Measurements from ENCODE around the gene MFRP.

Gene MFRP

DNA sequence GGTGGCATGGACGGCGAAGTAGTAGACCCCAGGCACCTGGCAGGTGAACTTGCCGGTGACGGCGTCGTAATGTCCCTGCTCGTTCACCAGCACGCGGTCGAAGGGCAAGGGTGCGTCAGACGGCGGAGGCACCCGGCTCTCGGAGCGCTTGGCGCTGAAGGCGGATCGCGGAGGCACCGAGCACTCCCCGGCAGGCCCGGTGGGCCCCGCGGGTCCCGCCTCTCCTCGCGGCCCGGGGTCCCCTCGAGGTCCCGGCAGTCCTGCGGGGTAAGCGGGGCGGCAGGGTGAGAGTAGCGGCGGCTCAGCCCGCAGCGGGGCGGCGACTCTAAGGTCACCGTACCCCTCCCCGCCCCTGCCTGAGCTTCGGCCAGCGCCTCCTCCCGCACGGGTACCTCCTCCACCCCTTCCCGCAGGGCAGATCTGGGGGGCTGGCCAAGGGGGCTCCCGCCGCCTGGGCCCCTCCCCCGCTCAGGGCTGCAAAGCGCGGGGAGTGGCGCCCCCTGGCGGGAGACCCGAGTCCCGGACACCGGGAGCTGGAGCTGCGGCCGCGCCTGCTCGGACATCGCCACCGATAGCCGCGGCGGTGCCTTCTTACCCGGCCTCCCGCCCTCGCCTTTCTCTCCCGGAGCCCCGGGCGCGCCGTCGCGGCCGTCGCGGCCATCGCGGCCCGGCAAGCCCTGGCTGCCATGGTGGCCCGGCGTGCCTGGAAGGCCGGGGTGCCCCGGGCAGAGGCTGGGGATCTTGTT lies 6.7 kb downstream of the MFRP start:
- peak; percentile 51 for DNase-seq (ENCODE audit: low read depth, low spot score)
- TF ChIP-seq, protein P1, sequence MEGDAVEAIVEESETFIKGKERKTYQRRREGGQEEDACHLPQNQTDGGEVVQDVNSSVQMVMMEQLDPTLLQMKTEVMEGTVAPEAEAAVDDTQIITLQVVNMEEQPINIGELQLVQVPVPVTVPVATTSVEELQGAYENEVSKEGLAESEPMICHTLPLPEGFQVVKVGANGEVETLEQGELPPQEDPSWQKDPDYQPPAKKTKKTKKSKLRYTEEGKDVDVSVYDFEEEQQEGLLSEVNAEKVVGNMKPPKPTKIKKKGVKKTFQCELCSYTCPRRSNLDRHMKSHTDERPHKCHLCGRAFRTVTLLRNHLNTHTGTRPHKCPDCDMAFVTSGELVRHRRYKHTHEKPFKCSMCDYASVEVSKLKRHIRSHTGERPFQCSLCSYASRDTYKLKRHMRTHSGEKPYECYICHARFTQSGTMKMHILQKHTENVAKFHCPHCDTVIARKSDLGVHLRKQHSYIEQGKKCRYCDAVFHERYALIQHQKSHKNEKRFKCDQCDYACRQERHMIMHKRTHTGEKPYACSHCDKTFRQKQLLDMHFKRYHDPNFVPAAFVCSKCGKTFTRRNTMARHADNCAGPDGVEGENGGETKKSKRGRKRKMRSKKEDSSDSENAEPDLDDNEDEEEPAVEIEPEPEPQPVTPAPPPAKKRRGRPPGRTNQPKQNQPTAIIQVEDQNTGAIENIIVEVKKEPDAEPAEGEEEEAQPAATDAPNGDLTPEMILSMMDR (IDR thresholded peaks at IDR 0.05; ENCODE audit: low read depth, low read length): peak; percentile 79
- in situ Hi-C loops (cut with HindIII; ENCODE audit: low sequenced_read_pairs): no loop called here

GRCh38 chr11:119338965-119339588 lies 7.4 kb downstream of the MFRP start:
- TF ChIP-seq, protein P1 (IDR thresholded peaks at IDR 0.05; ENCODE audit: low read depth, low read length): no peak
- no peak for DNase-seq (ENCODE audit: low read depth, low spot score)
- in situ Hi-C loops (cut with HindIII; ENCODE audit: low sequenced_read_pairs): no loop called here
- H3K4me3 ChIP-seq (ENCODE audit: low read depth, low read length): peak overlapping the region; percentile 49

More for the DNA sequence above, 6.7 kb downstream of the MFRP start:
- H3K4me3 ChIP-seq (ENCODE audit: low read depth, low read length): peak overlapping the region; percentile 49

GRCh38 chr11:119338318-119338890 lies 8.1 kb downstream of the MFRP start:
- in situ Hi-C loops (cut with HindIII; ENCODE audit: low sequenced_read_pairs): no loop called here
- TF ChIP-seq, protein P1 (IDR thresholded peaks at IDR 0.05; ENCODE audit: low read depth, low read length): peak; percentile 85
- peak overlapping the region; percentile 12 for H3K4me3 ChIP-seq (ENCODE audit: low read depth, low read length)
- DNase-seq (ENCODE audit: low read depth, low spot score): peak; percentile 79

GRCh38 chr11:119337581-119338317 lies 8.8 kb downstream of the MFRP start:
- in situ Hi-C loops (cut with HindIII; ENCODE audit: low sequenced_read_pairs): no loop called here
- TF ChIP-seq, protein P1 (IDR thresholded peaks at IDR 0.05; ENCODE audit: low read depth, low read length): no peak
- peak; percentile 74 for DNase-seq (ENCODE audit: low read depth, low spot score)
- H3K4me3 ChIP-seq (ENCODE audit: low read depth, low read length): no peak overlapping the region

DNA sequence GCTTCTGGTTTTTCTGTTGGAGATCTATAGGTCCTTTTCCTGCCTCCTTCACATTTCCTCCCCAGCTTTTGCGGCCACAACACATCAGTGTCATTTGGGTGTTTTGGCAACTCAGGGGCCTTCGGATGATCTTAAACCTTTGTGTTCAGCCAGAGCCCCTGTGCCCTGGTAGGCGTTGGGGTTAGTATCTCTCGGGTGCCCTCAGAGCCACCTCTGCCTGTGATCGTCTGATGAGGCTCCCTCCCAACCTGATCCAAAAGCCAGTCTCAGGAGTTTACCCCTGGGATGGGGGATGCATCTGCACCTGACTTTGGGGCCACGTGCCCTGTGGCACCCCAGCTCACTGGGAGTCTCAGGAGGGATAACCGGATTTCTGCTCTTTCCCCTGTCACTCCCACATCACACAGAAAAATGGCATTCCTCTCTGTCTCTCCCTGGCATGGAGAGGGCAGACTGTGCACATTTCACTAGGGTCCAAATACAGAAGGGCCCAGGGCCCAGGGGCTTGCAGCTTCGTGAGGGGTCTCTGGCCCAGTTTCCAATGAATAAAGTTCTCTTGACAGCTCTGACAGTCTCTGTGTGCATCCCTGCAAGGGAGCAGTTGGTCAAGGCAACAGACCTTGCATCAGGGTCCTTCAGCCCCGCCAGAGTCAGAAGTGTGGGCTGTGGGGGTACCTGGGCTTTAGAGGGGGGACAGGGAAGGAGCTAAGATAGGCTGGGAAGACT lies 9.6 kb downstream of the MFRP start:
- H3K4me3 ChIP-seq (ENCODE audit: low read depth, low read length): no peak overlapping the region
- DNase-seq (ENCODE audit: low read depth, low spot score): no peak
- TF ChIP-seq, protein P1 (IDR thresholded peaks at IDR 0.05; ENCODE audit: low read depth, low read length): no peak
- in situ Hi-C loops (cut with HindIII; ENCODE audit: low sequenced_read_pairs): no loop called here
